Measurements from ENCODE around the gene UNC13B. TPM values are rescaled to one million over a fixed set of nuclear protein-coding genes. Genes with fewer than 3 reads are reported as not detected.
"Not testable (repeated sequence)": the region's sequence is repeated elsewhere in the genome, so short reads cannot be mapped to it uniquely, and the experiment has no call there.

UNC13B gene
- total RNA-seq, 2 donors from 2014 or later = 20.2 to 29.3 TPM

DNA sequence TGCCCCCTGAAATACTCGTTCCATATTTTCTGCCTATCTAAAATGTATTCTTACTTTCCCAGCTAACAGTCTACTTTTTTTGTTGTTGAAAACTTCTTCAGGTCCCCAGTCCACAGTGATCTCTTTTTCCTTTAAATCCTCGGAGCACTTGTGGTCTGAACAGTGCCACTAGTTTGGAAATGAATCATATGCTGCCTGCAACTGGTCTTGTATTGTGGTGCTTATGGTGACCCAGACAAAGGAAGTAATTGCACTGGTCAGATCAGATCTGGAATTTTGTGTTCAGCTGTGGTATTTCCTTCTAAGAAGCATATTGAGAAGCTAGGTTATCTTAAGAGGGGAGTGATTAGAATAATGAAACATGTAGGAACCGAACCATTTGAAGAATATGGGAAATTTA lies 2.9 kb downstream of the UNC13B start:
- no peaks in the 10 kb centered on the region for H3K9me3 ChIP-seq
- 70 to 81% methylated on average over 3 of the region's 3 CpGs for WGBS, 2 donors
- no peaks in the 10 kb centered on the region for H3K27me3 ChIP-seq
- intact Hi-C loops (cut with DNase I) = no loop called here
- TF ChIP-seq, protein P1, sequence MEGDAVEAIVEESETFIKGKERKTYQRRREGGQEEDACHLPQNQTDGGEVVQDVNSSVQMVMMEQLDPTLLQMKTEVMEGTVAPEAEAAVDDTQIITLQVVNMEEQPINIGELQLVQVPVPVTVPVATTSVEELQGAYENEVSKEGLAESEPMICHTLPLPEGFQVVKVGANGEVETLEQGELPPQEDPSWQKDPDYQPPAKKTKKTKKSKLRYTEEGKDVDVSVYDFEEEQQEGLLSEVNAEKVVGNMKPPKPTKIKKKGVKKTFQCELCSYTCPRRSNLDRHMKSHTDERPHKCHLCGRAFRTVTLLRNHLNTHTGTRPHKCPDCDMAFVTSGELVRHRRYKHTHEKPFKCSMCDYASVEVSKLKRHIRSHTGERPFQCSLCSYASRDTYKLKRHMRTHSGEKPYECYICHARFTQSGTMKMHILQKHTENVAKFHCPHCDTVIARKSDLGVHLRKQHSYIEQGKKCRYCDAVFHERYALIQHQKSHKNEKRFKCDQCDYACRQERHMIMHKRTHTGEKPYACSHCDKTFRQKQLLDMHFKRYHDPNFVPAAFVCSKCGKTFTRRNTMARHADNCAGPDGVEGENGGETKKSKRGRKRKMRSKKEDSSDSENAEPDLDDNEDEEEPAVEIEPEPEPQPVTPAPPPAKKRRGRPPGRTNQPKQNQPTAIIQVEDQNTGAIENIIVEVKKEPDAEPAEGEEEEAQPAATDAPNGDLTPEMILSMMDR (IDR thresholded peaks at IDR 0.05) = no peak
- no peak for TF ChIP-seq POLR2A (IDR thresholded peaks at IDR 0.05)
- ATAC-seq (no peak), DNase-seq (no peak)
- peaks cover 34% of the 10 kb centered on the region for H3K4me1 ChIP-seq
- no peak overlapping the region for H3K4me3 ChIP-seq
- H3K27ac ChIP-seq = no peak overlapping the region
- H3K36me3 ChIP-seq (replicated peaks in 1 of 2; ENCODE audit: insufficient read depth in 1 of 2, low read depth in 2 of 2) = no peaks in the 10 kb centered on the region

DNA sequence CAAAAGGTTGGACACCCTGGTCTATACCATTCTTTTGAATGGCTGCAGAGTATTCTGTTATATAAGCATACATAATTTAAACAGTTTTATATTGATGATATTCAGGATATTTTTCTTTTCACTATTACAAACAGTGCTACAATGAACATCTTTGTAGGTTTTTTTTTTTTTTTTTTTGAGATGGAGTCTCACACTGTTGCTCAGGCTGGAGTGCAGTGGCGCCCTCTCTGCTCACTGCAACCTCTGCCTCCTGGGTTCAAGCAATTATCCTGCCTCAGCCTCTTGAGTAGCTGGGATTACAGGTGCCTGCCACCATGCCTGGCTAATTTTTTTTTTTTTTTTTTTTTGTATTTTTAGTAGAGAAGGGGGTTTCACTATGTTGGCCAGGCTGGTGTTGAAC lies 5.6 kb downstream of the UNC13B start:
- ATAC-seq; H3K27me3 ChIP-seq; H3K9me3 ChIP-seq; H3K4me3 ChIP-seq; intact Hi-C loops (cut with DNase I); DNase-seq; H3K27ac ChIP-seq; H3K36me3 ChIP-seq (replicated peaks in 1 of 2; ENCODE audit: insufficient read depth in 1 of 2, low read depth in 2 of 2): not testable (repeated sequence)
- peaks cover 37% of the 10 kb centered on the region for H3K4me1 ChIP-seq
- WGBS, 2 donors = 89 to 100% methylated on average over 1 of the region's 1 CpG

- H3K27ac ChIP-seq = no peak overlapping the region
- intact Hi-C loops (cut with DNase I) = no loop called here
- H3K4me3 ChIP-seq = no peak overlapping the region
- WGBS, 2 donors = 82 to 85% methylated on average over 6 of the region's 6 CpGs
- ATAC-seq (no peak), DNase-seq (no peak)
- H3K4me1 ChIP-seq = peaks cover 31% of the 10 kb centered on the region
- H3K27me3 ChIP-seq = no peaks in the 10 kb centered on the region
- no peaks in the 10 kb centered on the region for H3K36me3 ChIP-seq (replicated peaks in 1 of 2; ENCODE audit: insufficient read depth in 1 of 2, low read depth in 2 of 2)
- TF ChIP-seq POLR2A (IDR thresholded peaks at IDR 0.05) = no peak
- TF ChIP-seq, protein P1 (IDR thresholded peaks at IDR 0.05) = no peak
- H3K9me3 ChIP-seq = no peaks in the 10 kb centered on the region
Observed at GRCh38 chr9:35168963-35169362, 7.2 kb downstream of the UNC13B start.

DNA sequence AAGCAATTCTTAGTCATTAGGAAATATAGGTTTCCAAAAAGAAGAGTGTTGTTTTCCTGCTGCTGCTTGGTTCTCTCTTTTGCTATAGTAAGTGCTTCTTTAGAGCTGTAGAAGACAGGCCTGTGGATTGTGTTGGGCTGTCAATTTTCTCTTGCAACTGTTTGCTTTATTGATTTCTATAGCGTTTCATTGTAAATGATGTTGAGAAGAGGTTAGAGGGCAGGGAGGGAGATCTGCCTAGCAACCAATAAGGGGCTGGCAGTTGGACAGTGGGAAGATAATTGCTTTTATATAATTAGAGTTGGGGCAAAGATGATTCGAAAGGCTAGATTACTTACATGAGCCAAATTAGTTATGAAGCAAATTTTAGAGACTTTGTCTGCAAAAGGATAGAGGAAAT lies 11.1 kb downstream of the UNC13B start:
- no peak for ATAC-seq
- H3K27me3 ChIP-seq = no peaks in the 10 kb centered on the region
- no peak for DNase-seq
- no peaks in the 10 kb centered on the region for H3K36me3 ChIP-seq (replicated peaks in 1 of 2; ENCODE audit: insufficient read depth in 1 of 2, low read depth in 2 of 2)
- H3K27ac ChIP-seq = no peak overlapping the region
- intact Hi-C loops (cut with DNase I) = no loop called here
- TF ChIP-seq POLR2A (IDR thresholded peaks at IDR 0.05) = no peak
- TF ChIP-seq, protein P1 (IDR thresholded peaks at IDR 0.05) = no peak
- H3K4me1 ChIP-seq = peaks cover 20% of the 10 kb centered on the region
- H3K4me3 ChIP-seq = no peak overlapping the region
- H3K9me3 ChIP-seq = no peaks in the 10 kb centered on the region
- 29 to 37% methylated on average over 2 of the region's 2 CpGs for whole genome bisulfite sequencing, 2 donors

DNA sequence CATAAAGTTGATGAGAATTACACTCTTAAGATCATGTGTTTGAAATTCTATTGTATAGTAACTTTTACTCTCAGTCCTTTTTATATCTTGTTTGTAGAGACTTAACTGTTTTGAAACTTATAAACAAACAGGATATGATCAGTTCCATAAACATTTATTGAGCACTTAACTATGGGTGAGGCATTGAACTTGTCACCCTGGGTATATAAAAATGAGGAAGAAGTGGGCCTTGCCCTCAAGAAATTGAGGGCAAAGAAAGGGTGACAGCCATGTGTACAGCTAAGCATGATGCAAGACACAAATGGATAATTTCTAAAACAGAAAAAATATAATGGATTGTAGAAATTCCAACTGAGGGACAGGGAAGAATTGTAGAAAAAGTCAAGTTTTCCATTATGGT lies 15.7 kb downstream of the UNC13B start:
- no peaks in the 10 kb centered on the region for H3K27me3 ChIP-seq
- ATAC-seq (no peak), DNase-seq (no peak)
- H3K4me3 ChIP-seq = no peak overlapping the region
- no peaks in the 10 kb centered on the region for H3K9me3 ChIP-seq
- H3K4me1 ChIP-seq = peaks cover 30% of the 10 kb centered on the region
- intact Hi-C loops (cut with DNase I) = no loop called here
- TF ChIP-seq, protein P1 (IDR thresholded peaks at IDR 0.05) = no peak
- TF ChIP-seq POLR2A (IDR thresholded peaks at IDR 0.05) = no peak
- H3K27ac ChIP-seq = no peak overlapping the region
- H3K36me3 ChIP-seq (replicated peaks in 1 of 2; ENCODE audit: insufficient read depth in 1 of 2, low read depth in 2 of 2) = no peaks in the 10 kb centered on the region

All from body of pancreas (tissue), 4 donors.